NCI-H2171 (cell line): ENCODE measurements around the gene SGCE.

Source experiments
- DNase-seq: peaks from one replicate; lab custom pipeline; 2025; lab: John Stamatoyannopoulos, UW

The SGCE gene

GRCh38 chr7:94621120-94621519 is 34.8 kb downstream of the SGCE start:
- DNase-seq: no peak

GRCh38 chr7:94620703-94621118 is 35.2 kb downstream of the SGCE start:
- DNase-seq: no peak

- no peak for DNase-seq
Observed at GRCh38 chr7:94618126-94618525, 37.8 kb downstream of the SGCE start.

GRCh38 chr7:94616855-94617254 is 39.1 kb downstream of the SGCE start:
- no peak for DNase-seq

GRCh38 chr7:94615666-94616065 is 40.3 kb downstream of the SGCE start:
- no peak for DNase-seq

GRCh38 chr7:94612661-94613060 is 43.3 kb downstream of the SGCE start:
- no peak for DNase-seq

- no peak for DNase-seq
Observed at GRCh38 chr7:94612253-94612652, 43.7 kb downstream of the SGCE start.

- DNase-seq: no peak
Observed at GRCh38 chr7:94609561-94609960, 46.4 kb downstream of the SGCE start.

- DNase-seq: no peak
Observed at GRCh38 chr7:94605031-94605430, 50.9 kb downstream of the SGCE start.

GRCh38 chr7:94602181-94602580 is 53.8 kb downstream of the SGCE start:
- DNase-seq: no peak

- DNase-seq: no peak
Observed at GRCh38 chr7:94600267-94600666, 55.7 kb downstream of the SGCE start.

- DNase-seq: no peak
Observed at GRCh38 chr7:94595717-94596116, 60.2 kb downstream of the SGCE start.

- DNase-seq: no peak
Observed at GRCh38 chr7:94594882-94595281, 61.1 kb downstream of the SGCE start.

GRCh38 chr7:94591176-94591575 is 64.8 kb downstream of the SGCE start:
- DNase-seq: no peak

GRCh38 chr7:94590526-94591162 is 65.3 kb downstream of the SGCE start:
- no peak for DNase-seq

- no peak for DNase-seq
Observed at GRCh38 chr7:94588075-94588474, 67.9 kb downstream of the SGCE start.

GRCh38 chr7:94584113-94584512 is 71.8 kb downstream of the SGCE start:
- DNase-seq: no peak

GRCh38 chr7:94580601-94581000 is 75.3 kb downstream of the SGCE start:
- DNase-seq: no peak

GRCh38 chr7:94579470-94579869 is 76.5 kb downstream of the SGCE start:
- no peak for DNase-seq

- DNase-seq: no peak
Observed at GRCh38 chr7:94578614-94579013, 77.3 kb downstream of the SGCE start.

GRCh38 chr7:94577357-94577756 is 78.6 kb downstream of the SGCE start:
- DNase-seq: no peak

GRCh38 chr7:94576316-94576715 is 79.6 kb downstream of the SGCE start:
- DNase-seq: no peak

- DNase-seq: no peak
Observed at GRCh38 chr7:94575646-94576045, 80.3 kb downstream of the SGCE start.

- DNase-seq: no peak
Observed at GRCh38 chr7:94571816-94572215, 84.1 kb downstream of the SGCE start.

GRCh38 chr7:94567396-94567795 is 88.5 kb downstream of the SGCE start:
- no peak for DNase-seq
